Glomerular visceral epithelial cell (primary cell): ENCODE measurements around the gene FBXL19.
"Not testable (repeated sequence)": the region's sequence is repeated elsewhere in the genome, so short reads cannot be mapped to it uniquely, and the experiment has no call there.

Experiments
- DNase-seq: peaks from one replicate; pipeline ENCODE4 v3.0.0-alpha.2; 2016; ENCODE audit errors: extremely low spot score

Gene FBXL19, protein sequence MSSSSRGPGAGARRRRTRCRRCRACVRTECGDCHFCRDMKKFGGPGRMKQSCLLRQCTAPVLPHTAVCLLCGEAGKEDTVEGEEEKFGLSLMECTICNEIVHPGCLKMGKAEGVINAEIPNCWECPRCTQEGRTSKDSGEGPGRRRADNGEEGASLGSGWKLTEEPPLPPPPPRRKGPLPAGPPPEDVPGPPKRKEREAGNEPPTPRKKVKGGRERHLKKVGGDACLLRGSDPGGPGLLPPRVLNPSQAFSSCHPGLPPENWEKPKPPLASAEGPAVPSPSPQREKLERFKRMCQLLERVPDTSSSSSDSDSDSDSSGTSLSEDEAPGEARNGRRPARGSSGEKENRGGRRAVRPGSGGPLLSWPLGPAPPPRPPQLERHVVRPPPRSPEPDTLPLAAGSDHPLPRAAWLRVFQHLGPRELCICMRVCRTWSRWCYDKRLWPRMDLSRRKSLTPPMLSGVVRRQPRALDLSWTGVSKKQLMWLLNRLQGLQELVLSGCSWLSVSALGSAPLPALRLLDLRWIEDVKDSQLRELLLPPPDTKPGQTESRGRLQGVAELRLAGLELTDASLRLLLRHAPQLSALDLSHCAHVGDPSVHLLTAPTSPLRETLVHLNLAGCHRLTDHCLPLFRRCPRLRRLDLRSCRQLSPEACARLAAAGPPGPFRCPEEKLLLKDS

DNA sequence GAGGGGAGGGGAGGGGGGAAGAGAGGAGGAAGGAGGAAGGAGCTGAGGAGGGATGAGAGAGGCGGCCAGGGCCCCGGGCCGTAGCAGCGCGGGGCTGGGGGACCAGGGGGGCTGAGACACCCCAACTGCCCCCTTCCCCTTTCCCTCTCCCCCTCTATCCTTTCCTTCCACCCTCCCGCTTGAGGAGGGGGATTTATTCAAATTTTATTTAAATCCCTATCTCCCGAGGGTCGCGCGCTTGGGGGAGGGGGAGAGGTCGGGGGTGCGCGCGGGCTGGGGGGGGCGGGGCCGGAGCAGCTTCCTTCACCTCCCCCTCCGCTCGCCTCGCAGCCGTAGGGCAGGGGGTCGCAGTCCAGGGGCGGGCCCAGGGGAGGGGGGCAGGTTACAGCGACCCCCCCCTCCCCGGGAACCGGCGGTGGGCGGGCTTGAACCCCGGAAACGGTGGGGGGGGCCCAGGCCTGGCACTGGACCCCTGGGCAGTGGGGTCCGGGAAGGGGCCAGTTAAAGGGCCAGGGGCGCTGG is at the start of gene FBXL19:
TSS of gene FBXL19 (plus strand) at position 19 of the 522 bp plus-strand sequence. CDS start 2,183 bp downstream, outside the sequence.
- no peak for DNase-seq

DNA sequence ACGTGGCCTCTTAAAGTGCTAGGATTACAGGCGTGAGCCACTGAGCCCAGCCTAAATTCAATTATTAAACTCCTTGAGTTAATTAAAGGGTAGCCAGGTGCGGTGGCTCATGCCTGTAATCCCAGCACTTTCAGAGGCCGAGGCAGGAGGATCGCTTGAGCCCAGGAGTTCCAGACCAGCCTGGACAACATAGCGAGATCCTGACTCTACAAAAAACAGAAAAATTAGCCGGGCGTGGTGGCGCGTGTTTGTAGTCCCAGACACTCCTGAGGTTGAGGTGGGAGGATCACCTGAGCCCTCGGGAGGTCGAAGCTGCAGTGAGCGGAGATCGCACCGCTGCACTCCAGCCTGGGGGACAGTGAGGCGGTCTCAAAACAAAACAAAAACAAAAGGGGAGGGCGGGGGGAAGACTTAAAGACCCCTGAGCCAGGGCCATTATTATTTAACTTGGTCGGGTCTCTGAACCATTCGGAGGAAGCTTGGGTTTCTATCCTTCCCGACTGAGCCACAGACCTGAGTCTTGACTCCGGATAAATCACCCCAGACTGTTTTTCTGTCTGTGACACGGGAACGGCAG is 49.0 kb upstream of the FBXL19 start:
- DNase-seq: no peak

DNA sequence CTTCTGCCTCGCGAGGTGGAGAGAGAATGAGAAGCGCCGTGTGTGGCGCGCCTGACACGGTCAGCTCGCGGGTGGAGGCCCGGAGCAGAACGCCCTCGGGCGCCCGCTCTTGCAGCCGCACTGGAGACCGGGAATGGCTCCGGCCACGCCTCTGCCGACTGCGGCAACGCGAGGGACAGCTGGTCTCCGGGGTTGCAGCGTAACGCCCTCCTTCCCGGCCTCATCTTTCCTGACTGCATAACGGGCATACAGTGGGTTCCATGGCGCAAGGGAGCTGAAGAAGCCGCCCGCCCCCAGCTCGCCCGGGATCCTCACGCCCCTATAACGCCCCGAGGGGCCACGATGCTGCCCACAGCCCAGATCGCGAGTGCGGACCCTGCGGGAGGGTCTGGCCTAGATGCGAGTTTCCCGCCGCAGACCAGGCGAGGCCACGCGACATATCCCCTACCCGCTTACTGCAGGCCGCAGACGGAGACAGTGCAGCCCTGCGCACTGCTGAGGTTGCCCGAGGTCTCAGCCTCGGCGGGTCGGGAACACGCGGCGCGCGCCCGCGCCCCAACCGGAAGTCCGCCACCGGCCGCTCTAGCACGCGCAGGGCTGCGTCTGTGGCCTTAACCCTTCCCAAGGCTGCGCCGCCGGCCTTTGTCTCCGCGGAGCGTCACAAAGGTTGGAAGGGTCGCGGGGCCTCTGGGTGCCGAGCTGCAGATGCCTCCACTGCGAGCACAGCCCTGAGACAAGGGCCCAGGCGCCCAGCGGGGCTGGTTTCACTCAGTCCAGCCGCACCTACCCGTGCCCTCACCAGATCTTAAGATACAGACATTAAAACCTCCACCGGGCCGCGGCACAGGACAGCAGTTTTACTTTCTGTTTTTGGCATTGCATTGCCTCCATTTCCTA is 48.3 kb upstream of the FBXL19 start:
- peak; percentile 84 for DNase-seq

DNA sequence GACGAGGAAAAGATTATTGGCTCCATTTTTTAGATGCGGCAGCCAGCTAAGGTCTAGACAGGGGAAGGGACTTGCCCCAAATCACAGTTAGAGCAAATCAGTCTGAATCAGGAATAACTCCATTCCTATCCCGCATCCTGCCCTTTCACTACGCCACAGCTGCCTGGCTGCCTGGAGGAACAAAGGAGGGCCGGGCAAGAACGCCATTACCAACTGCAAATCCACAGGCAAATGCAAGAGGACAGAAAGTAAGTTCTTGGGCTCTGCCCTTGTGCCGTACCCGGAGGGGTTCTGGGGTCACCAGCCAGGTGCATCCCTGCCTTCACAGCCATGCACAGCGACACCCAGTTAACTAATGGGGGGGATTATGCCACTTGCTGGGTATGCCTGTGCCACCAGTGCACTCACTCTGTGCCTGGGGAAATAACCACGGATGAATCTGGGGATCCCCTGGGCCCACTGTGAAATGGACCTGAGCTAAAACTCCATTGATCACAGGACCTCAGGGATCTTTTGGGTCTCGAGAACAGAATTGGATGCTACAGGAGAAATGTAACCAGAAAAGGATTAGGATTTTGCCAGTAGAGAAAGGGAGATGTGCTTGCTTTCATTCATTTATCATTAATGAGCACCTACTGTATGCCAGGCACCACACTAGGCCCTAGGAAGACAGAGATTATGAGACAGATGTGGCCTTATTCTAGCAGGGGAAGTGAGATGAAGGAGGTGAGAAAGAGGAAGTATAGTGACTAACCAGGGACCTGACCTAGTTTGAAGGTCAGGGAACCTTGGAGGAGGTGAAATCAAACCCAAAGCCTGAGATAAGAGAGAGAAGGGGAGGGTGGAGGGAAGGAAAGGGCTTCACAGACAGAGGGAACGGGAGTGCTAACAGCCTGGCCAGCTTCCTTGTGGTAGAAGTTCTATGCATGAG is 47.2 kb upstream of the FBXL19 start:
- DNase-seq: no peak

DNA sequence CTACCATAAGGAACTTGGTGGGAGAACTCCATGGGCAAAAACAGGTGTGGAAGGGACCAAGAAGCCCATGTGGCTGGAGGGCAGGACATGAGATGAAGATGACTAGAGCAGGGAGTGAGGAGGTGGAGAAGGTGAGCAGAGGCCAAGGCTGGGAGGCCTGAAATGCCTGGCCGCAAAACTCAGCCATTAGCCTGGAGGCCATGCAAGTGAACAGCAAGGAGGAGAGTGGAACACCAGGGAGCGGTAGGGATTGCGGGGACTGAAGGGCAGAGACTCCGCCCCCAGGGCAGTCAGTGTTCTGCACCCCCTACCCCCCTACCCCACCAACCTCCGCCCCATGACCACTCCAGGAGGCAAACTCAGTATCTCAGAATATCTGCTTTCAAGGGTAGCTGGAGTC is 46.5 kb upstream of the FBXL19 start:
- no peak for DNase-seq

DNA sequence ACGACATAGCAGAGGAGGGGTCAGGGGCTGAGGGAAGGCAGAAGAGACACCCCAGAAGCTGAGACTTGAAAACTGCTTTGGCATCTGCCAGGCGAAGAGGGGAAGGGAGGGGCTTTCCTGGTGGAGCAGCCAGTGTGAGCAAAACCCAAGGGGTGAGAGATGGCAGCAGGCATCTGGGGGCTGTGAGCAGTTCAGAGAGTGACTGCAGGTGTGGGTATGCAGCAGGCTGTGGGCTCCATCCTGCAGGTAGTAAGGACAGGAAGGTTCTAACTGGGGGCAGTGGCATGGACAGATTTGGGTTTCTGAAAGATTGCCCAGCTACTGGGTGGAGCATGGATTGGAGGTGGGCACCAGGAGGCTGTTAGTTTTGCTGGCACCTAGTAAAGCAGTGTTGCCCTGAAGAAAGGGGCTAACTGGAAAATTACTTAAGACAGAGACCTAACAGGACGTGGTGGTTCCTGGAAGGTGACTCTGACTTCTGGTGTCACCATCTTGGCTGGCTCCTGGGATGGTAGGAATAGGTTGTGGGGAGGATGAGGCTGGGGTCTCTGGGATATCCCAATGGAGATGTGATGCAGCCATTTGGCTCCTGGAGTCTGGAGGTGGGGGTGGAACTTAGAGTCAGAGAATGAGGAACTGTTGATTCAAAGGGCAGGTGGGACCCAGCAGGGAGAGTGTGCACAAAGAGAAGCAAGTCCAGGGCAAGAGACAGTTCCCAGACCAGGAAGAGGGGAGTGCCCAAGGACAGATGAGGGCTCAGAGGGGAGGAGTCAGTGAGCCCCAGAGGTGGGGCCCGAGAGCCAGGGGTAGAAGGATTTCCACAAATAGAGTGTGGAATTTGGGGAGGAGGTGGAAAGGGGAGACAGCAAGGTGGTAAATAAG is 40.7 kb upstream of the FBXL19 start:
- no peak for DNase-seq

DNA sequence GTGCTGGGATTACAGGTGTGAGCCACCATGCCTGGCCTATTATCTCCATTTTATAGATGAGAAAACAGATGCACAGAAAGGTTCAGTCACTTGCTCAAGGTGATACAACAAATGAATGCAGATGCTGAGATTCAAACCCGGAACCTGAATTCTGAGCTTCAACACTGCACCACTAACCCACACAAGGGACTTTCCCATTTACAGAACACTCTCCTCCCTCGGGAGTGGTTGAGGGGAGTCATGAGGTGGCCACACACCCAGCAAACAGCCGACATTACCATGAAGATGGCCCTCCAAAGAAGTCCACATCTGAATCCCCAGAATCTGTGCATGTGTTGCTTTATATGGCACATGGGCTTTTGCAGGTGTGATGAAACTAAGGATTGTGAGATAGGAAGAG is 38.6 kb upstream of the FBXL19 start:
- DNase-seq: no peak

DNA sequence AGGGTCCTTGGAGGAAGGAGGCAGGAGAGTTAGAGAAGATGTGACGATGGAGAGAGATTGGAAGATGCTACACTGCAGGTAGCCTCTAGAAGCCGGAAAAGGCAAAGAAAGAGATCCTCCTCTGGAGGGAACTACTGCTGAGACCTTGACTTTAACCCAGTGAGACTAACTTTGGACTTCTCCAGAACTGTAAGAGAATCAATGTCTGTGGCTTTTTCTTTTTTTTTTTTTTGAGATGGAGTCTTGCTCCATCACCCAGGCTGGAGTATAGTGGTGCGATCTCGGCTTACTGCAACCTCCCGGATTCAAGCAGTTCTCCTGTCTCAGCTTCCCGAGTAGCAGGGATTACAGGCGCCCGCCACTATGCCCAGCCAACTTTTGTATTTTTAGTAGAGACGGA is 38.2 kb upstream of the FBXL19 start:
- no peak for DNase-seq

DNA sequence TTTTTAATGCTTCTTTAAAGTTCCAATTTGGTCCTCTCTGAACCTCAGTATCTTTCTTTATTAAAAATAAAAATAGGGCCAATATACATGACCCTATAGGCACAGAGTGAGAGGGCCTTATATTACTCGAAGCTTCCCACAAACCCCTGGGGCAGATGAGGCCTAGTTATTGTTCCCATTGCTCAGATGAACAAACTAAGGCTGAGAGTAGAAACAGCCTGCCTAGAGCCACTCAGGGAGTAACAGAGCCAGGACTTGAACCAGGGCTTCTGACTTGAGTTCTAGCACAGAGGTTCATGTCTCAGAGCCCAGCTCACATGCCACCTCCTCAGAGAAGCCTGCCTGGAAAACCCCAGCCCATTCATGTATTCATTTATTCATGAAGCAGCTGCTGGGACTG is 37.2 kb upstream of the FBXL19 start:
- DNase-seq: no peak

DNA sequence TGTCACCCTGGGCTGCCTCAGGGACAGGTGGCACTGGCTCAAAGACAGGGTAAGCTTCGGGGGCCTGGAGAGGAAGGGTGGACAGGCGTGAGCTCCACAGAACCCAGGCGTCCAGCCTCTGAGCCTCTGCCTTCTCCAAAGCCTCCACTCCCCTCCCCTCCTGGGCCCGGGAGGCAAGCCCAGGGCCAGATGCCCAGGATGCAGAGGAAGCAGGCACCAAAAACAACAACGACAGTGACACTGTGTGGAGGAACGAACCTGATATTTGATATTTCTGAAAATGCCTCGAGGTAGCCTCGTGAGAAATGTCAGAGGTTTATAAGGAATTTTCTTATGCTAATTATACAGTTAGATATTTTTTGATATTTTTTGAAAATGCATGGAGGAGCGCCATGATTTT is 35.4 kb upstream of the FBXL19 start:
- DNase-seq: no peak

DNA sequence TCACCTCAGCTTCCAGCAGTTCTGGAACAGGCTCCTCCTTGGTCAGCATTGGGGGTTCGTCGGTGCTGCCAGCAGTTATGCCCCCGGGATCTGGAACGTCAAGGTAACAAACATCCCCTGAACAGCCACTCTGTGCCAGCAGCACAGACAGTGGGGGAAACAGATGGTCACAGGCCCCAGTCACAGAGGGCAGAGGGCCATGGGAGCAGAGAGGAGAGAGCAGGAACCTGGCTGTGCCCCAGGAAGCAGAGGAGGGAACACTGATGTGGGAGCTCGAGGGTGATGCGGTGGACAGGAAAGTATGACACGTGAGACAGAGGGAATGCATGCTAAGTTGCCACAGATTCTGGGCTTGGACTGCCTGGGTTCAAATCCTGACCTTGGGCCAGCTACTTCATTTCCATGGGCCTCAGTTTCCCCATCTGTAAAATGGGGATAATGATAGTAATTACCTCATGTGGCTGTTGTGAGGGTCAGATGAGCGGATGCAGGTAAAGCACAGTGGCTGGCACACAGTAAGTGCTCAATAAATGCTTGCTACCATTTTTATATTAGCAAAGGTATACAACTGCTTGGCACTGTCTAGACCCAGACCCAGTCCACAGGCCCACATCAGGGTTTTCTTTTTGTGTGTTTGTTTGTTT is 34.4 kb upstream of the FBXL19 start:
- DNase-seq: no peak

DNA sequence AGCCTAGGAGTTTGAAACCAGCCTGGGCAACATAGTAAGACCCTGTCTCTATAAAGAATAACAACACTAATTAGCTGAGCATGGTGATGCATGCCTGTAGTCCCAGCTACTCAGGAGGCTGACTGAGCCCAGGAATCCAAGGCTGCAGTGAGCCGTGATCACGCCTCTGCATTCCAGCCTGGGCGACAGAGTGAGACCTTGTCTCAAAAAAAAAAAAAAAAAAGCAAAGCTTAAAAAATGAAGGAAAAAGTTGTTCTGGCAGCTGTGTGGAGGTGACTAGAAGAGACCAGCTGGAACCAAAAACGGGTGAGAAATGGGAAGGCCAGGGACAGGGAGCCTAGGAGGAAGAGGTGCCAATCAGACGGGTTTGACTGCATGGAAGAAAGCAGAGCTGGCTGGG is 33.7 kb upstream of the FBXL19 start:
- peak; percentile 39 for DNase-seq

DNA sequence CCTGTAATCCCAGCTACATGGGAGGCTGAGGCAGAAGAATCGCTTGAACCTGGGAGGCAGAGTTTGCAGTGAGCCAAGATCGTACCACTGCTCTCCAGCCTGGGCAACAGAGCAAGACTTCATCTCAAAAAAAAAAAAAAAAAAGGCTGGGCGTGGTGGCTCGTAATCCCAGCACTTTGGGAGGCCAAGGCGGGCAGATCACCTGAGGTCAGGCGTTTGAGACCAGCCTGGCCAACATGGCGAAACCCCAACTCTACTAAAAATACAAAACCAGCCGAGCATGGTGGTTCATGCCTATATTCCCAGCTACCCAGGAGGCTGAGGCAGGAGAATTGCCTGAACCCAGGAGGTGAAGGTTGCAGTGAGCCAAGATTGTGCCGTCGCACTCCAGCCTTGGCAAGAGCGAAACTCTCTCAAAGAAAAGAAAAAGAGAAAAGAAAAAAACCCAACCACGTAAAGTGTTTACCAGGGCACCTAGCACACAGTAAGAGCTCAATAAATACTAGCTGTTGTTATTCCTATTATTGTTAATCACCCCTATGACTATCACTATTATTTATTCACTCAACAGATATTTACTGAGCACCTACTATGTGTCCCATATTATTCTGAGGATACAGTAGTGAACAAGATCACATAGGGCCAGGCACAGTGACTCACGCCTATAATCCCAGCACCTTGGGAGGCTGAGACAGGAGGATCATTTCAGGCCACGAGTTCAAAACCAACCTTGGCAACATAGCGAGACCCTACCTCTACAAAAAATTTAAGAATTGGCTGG is 32.1 kb upstream of the FBXL19 start:
- not testable (repeated sequence) for DNase-seq

DNA sequence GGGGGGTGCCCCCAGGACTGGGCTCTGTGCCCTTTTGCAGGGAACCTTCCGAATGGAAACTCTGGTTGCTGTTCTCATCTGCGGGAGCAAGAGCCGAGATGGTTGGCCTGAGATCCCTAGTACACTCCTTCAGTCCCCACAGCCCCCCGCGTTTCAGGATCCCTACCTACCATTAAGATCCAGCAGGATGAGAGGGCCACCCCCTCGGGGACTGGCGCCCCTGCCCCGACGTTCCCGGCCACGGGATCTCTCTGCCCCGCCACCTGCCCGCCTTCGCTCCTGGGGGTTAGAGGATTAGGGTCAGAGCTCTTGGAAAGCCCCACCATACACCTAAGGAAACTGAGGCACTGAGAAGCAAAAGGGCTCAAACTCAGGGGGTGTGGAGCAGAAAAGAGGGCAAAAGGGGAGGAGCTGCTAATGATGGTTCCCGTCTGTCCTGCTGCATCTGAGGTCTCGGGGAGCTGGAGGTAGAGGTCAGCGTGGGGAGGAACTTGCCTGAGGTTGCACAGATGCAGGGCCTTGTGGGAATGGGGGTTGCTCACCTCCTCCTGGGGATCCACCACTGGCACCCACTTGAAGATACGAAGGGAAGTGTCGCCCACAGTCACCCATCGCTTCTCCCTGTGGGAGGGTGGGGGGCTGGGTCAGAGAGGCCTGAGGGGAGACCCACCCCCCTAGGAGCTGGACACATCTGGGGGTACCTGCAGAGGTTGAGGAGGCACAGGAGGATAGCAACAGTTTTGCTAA is 30.5 kb upstream of the FBXL19 start:
- no peak for DNase-seq

DNA sequence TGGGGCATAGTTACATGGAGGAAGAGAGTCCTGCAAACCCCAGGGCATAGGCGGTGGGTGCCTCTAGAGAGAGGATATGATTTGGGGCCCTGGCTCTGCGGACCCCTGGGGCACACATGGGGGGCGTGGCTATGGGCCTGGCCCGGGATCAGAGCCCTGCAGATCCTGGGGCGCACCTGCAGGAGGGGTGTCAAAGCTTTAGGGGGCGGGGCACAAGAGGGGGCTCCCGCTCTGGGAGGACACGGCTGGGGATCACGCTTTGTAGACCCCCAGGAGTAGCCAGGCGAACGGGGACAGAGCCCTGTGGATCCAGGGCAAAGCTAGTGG is 30.0 kb upstream of the FBXL19 start:
- DNase-seq: no peak

DNA sequence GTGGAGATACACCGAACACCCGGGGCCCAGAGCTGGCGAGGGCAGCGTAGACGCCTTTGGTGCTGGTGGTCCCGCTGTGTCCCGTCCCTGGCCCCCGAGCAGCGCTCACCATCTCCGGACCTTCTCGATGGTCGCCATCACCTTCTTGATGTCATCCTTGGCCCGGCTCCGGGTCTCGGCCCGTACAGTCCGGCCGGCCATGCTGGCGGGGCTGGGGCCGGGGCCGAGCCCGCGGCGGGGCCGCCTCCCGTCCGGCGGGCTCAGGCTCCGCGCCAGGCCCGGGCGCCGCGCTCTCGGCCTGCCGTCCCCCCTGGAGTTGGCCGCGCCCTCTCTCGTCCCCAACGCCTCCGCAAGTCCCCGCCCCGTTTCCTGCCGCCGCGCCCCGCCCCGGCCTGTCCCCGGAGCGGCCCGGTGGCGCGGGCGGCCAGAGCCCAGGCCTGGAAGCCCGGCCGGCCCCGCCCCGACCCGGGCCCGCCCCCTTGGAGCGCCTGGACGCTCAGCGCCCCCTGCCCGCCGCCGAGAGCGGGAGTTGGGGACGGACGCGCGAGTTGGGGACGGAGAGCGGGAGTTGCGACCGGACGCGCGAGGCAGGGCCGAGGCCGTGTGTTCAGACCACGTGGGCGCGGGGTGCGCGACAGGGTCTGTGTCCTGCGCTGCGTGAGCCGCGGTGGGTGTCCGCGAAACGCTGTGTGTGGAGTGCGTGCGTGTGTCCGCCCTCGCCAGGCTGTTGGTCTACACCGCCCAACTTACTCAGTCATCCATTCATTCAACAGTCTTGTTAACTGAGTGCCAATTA is 29.4 kb upstream of the FBXL19 start, which contains the start of gene BCL7C:
TSS of gene BCL7C (minus strand) at position 334 of the 796 bp plus-strand sequence. CDS start at position 201, 133 bp downstream.
- DNase-seq: peak; percentile 88
